NCI-H345 treated with DMSO at 0.1 percent for 48 hours (cell line): ENCODE results near the gene HPS4.
A peak's percentile ranks its signal among the peaks of the same experiment; 100 is the strongest.
"Not testable (repeated sequence)": the region's sequence is repeated elsewhere in the genome, so short reads cannot be mapped to it uniquely, and the experiment has no call there.

Experiments
- DNase-seq: peaks from one replicate; lab custom pipeline; 2025; ENCODE audit not compliant: unreplicated experiment; lab: John Stamatoyannopoulos, UW

HPS4 gene

DNA sequence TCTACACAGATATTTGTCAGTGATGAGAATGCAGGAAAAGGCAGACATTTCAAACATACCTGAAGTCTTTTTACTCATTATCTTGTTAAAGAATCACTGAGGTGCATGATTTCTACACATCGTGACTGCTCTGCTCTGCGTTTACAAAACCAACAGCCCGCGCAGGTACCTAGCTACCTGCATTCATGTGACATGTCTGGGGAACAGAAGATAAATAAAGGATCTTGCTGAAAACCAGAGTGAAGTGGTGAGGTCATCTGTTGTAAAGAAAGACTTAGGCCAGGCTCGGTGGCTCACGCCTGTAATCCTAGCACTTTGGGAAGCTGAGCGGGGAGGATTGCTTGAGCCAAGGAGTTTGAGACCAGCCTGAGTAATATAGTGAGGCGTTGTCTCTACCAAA lies 38.8 kb downstream of the HPS4 start:
- DNase-seq = no peak

- no peak for DNase-seq
These were observed 39.5 kb downstream of the HPS4 start for GRCh38 chr22:26443901-26444690.

- DNase-seq = no peak
These were observed 41.4 kb downstream of the HPS4 start for GRCh38 chr22:26442086-26442756.

GRCh38 chr22:26439559-26439958 lies 44.0 kb downstream of the HPS4 start:
- DNase-seq = no peak

DNA sequence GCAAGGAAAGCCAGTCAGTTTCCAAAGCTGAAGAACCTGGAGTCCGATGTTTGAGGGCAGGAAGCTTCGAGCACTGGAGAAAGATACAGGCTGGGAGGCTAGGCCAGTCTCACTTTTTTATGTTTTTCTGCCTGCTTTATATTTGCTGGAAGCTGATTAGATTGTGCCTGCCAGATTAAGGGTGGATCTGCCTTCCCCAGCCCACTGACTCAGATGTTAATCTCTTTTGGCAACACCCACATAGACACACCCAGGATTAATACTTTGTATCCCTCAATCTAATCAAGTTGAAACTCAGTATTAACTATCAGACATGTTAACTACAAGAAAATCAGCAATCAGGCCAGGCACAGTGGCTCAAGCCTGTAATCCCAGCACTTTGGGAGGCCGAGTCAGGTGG lies 44.8 kb downstream of the HPS4 start:
- DNase-seq = not testable (repeated sequence)

- DNase-seq = no peak
These were observed 45.7 kb downstream of the HPS4 start for GRCh38 chr22:26437694-26438392.

DNA sequence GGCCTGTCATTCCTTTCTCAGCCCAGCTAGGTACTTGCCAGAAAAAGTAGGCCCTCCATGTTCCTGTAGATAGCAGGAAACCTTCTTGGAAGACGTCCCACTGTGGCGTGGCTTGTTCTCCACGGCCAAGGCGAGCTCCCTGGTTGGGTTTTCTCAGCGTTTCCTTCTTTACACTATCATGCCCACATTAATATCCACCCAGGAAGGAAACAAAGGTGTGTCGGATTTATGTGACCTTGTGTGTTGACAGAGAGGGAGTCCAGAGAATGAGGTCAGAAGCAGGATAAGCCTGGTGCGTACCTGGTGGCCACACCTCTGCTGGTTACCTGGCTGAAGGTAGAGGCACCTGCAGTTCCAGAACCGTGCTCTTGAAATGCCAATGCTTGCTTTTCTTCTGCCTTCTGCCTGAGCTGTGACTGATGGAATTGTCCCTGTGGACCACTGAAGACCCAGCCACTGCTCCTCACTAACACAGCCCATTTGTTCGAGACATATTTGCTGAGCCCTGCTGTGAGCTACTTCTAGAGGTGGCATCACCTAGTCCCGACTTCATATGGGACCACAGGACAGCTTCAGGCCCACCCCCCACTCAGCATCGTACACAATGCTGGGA lies 46.6 kb downstream of the HPS4 start:
- DNase-seq = no peak

- DNase-seq = no peak
These were observed 48.1 kb downstream of the HPS4 start for GRCh38 chr22:26435327-26436093.

GRCh38 chr22:26433805-26434204 lies 49.8 kb downstream of the HPS4 start:
- DNase-seq = no peak

- DNase-seq = no peak
These were observed 50.8 kb downstream of the HPS4 start for GRCh38 chr22:26432619-26433311.

- DNase-seq = no peak
These were observed 52.2 kb downstream of the HPS4 start for GRCh38 chr22:26431261-26431995.

- DNase-seq = no peak
These were observed 53.0 kb downstream of the HPS4 start for GRCh38 chr22:26430600-26430999.

DNA sequence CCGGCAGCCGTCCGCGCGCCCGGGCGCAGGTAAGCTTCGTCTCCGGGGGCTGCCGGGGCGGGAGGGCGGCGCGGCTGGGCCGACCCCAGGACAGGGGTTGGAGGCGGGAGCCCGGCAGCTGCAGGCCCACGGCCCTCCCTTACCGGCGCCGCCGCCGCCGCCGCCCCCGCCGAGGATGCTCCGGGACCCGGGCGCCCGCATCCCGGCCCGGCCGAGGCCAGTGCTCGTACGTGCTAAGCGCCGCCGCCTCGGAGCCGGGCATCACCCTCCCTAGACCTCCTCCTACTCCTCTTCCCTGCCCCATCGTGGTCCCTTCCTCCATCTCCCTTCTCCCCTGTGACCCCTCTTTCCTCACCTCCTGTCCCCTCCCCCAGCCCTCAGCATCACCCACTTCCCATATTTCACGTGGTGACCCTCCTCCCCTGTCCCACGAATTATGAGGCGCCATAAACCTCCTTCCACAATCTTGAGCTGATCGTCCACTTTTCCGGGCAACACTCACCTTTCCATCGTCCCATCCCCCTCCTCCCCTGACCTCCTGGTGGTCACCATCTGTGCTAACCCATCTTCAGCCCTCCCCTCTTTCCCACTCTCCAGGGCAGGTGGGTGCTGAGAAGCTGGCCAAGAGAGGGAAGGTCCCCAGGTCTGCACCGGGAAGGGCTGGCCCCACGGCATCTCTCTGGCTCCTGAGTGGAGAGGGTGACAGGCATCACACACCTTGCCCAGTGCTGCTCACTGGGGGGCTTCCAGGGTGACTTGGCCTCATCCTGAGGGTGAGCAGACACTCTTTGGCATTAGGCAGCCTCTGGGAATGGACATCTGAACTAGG lies 53.9 kb downstream of the HPS4 start:
- no peak for DNase-seq

GRCh38 chr22:26428515-26429457 lies 54.8 kb downstream of the HPS4 start, which contains the start of gene ASPHD2:
Gene ASPHD2, plus strand, starts transcription at chr22:26429260. Its CDS starts 4,356 bp downstream, at chr22:26433616.
- peak; percentile 24 for DNase-seq

GRCh38 chr22:26426924-26427323 lies 56.7 kb downstream of the HPS4 start:
- no peak for DNase-seq

GRCh38 chr22:26418620-26419019 lies 65.0 kb downstream of the HPS4 start:
- DNase-seq = no peak

DNA sequence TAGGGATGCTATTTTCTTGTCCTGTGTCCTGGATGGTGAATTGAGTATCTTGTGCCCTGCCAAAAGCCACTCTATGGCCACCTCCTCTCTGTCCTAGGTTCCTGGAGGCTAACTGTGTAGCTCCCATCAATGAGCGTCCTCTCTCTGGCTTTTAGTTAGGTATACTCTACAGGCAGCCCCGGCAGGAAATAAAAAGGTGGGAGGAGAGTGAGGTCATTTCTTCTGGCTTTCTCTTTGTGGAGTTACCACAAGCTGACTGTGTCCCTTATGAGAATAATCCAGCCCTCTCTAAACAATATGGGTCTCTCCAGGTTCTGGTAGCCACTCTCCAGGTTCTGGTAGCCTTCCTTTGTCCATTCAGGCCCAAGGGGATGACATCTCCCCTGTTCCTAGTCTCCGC lies 66.2 kb downstream of the HPS4 start:
- DNase-seq = no peak
